Measurements from ENCODE around the gene SETBP1. TPM values are rescaled to one million over a fixed set of nuclear protein-coding genes. Genes with fewer than 3 reads are reported as not detected.

SETBP1 gene
- total and polyA plus RNA-seq, 9 of the 15 experiments (the other 6 are each of a cell fraction or from before 2014, with no cell fraction given): under 0.01 to 0.13 (median 0.04) TPM

- H3K4me2 ChIP-seq (ENCODE audit: insufficient read depth, low read length): no peak overlapping the region
- no peak for TF ChIP-seq EP300 (IDR thresholded peaks at IDR 0.05; ENCODE audit: low read length)
- no peak for TF ChIP-seq PKNOX1 (IDR thresholded peaks at IDR 0.05)
- no peak for TF ChIP-seq NELFE (IDR thresholded peaks at IDR 0.05; ENCODE audit: insufficient read depth, insufficient read length)
- TF ChIP-seq SIN3A (IDR thresholded peaks at IDR 0.05; ENCODE audit: borderline replicate concordance in 2 of 2, control insufficient read depth in 1 of 2, low read depth in 2 of 2, low read length in 2 of 2): no peak
- no peak for TF ChIP-seq STAT6 (CRISPR knock-in tag; IDR thresholded peaks at IDR 0.05)
- no peak for TF ChIP-seq YY1 (IDR thresholded peaks at IDR 0.05; ENCODE audit: borderline replicate concordance in 1 of 3, control insufficient read depth in 1 of 3, extremely low read depth in 1 of 3, insufficient read depth in 3 of 3, insufficient read length in 1 of 3, insufficient replicate concordance in 2 of 3, low read depth in 1 of 3, low read length in 2 of 3)
- TF ChIP-seq, protein P1, sequence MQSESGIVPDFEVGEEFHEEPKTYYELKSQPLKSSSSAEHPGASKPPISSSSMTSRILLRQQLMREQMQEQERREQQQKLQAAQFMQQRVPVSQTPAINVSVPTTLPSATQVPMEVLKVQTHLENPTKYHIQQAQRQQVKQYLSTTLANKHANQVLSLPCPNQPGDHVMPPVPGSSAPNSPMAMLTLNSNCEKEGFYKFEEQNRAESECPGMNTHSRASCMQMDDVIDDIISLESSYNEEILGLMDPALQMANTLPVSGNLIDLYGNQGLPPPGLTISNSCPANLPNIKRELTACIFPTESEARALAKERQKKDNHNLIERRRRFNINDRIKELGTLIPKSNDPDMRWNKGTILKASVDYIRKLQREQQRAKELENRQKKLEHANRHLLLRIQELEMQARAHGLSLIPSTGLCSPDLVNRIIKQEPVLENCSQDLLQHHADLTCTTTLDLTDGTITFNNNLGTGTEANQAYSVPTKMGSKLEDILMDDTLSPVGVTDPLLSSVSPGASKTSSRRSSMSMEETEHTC (IDR thresholded peaks at IDR 0.05): no peak
- no peak for TF ChIP-seq MAX (CRISPR knock-in tag; IDR thresholded peaks at IDR 0.05)
- no peak for TF ChIP-seq FOXK1 (CRISPR knock-in tag; IDR thresholded peaks at IDR 0.05; ENCODE audit: borderline replicate concordance)
- TF ChIP-seq SNIP1 (IDR thresholded peaks at IDR 0.05; ENCODE audit: low read depth): no peak
- TF ChIP-seq, protein P2, sequence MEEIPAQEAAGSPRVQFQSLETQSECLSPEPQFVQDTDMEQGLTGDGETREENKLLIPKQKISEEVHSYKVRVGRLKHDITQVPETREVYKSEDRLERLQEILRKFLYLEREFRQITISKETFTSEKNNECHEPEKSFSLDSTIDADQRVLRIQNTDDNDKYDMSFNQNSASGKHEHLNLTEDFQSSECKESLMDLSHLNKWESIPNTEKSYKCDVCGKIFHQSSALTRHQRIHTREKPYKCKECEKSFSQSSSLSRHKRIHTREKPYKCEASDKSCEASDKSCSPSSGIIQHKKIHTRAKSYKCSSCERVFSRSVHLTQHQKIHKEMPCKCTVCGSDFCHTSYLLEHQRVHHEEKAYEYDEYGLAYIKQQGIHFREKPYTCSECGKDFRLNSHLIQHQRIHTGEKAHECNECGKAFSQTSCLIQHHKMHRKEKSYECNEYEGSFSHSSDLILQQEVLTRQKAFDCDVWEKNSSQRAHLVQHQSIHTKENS (CRISPR knock-in tag; IDR thresholded peaks at IDR 0.05): no peak
- no peak overlapping the region for H2AFZ ChIP-seq (ENCODE audit: low read depth, low read length)
- POLR2A ChIA-PET: no interaction called here
- H4K20me1 ChIP-seq (replicated peaks; ENCODE audit: control insufficient read depth, insufficient read depth, low read length): no peaks in the 10 kb centered on the region
- H3K79me2 ChIP-seq (ENCODE audit: control insufficient read depth, insufficient read depth, low read length): no peaks in the 10 kb centered on the region
- peaks cover 0 to 17% of the 10 kb centered on the region in 2 experiments; a peak in 3 of 5 replicates for H3K27me3 ChIP-seq (ENCODE audit: control insufficient read depth in 2 of 2, insufficient read depth in 2 of 2, low read length in 2 of 2)
- H3K27ac ChIP-seq (ENCODE audit: extremely low read depth, low read depth, low read length): no peak overlapping the region
- DNase-seq (ENCODE audit: extremely low read depth in 1 of 4, low spot score in 3 of 4) (no peak), FAIRE-seq (no peak), ATAC-seq (no peak)
- BruUV-seq (replicated peaks): no TSS peak
- 0% methylated on average over 1 of the region's 2 CpGs for WGBS (ENCODE audit: insufficient coverage, low coverage, missing lambda C conversion rate)
- CTCF ChIA-PET (ENCODE audit: low intra/inter-chr PET ratio): no interaction called here
- in situ Hi-C loops (cut with MboI) (no loop called here), intact Hi-C loops (cut with micrococcal nuclease) (no loop called here)
- no peaks in the 10 kb centered on the region for H3K36me3 ChIP-seq (ENCODE audit: control insufficient read depth, insufficient read depth, low read length)
- H3K4me1 ChIP-seq (replicated peaks in 1 of 2; ENCODE audit: control insufficient read depth in 2 of 2, insufficient read depth in 2 of 2, low read length in 2 of 2): no peaks in the 10 kb centered on the region
- no peaks in the 10 kb centered on the region for H3K9me1 ChIP-seq (ENCODE audit: control insufficient read depth, insufficient read depth, low read length)
- H3K9ac ChIP-seq (ENCODE audit: insufficient read depth in 1 of 2, low read depth in 2 of 2, low read length in 2 of 2): no peak overlapping the region
- H3K4me3 ChIP-seq: no peak overlapping the region
- no peaks in the 10 kb centered on the region; the same call in 1 of the 2 replicates for H3K9me3 ChIP-seq (replicated peaks; ENCODE audit: control insufficient read depth, insufficient read depth, low read depth, low read length)
These were observed 31.3 kb downstream of the SETBP1 start for GRCh38 chr18:44712025-44712424.
